HG03354 (cell line): ENCODE data around the gene SLC9B1.

Source experiments
- ATAC-seq: cut with Tn5 transposase; IDR thresholded peaks from one replicate; pipeline ENCODE4 v1.9.1; 2021; ENCODE audit warnings: mild to moderate bottlenecking; ENCODE audit not compliant: unreplicated experiment, poor library complexity, severe bottlenecking

SLC9B1 gene, protein sequence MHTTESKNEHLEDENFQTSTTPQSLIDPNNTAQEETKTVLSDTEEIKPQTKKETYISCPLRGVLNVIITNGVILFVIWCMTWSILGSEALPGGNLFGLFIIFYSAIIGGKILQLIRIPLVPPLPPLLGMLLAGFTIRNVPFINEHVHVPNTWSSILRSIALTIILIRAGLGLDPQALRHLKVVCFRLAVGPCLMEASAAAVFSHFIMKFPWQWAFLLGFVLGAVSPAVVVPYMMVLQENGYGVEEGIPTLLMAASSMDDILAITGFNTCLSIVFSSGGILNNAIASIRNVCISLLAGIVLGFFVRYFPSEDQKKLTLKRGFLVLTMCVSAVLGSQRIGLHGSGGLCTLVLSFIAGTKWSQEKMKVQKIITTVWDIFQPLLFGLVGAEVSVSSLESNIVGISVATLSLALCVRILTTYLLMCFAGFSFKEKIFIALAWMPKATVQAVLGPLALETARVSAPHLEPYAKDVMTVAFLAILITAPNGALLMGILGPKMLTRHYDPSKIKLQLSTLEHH

DNA sequence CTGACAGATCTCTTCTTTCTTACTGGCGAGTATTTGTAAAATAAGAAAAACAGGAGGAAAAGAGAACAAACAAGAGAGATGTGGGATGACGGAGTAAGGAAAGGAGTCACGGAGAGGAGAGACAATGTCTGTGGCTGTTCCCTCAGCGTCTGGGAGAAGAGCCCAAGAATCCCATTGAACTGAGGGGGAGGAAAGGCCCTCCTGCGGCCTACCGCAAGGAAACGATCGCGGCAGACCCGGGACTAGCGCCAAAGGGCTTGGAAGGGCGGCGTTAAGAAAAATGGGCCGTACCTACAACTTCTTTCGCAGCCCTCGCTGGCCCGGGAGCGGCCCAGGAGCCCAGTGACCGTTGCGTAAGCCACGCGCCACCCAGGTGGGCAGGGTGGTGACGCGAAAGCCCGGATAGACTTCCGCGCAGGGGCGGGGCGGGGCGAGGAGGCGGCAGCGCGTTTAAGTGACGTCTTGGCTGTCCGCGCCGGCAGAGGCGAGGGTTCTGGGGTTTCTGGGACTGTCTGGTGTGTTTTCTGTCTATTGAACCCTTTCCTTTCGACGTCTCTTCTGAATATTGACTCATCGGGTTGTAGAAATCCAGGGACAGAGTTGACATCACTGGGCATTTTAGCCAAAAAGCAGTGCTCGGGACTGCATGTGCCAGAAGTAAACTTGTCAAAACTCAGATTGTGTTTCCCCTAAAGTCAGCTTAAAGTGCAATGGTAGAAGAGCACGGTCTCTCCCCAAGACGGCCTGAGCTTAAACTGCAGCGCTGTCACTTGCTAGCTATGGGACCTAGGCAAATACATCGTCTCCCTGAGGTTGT is at the start of gene SLC9B1:
Gene SLC9B1 (minus strand): TSS at position 398 of the 817 bp plus-strand sequence. CDS start 27,994 bp downstream, outside the sequence.
- ATAC-seq: peak; percentile 99

DNA sequence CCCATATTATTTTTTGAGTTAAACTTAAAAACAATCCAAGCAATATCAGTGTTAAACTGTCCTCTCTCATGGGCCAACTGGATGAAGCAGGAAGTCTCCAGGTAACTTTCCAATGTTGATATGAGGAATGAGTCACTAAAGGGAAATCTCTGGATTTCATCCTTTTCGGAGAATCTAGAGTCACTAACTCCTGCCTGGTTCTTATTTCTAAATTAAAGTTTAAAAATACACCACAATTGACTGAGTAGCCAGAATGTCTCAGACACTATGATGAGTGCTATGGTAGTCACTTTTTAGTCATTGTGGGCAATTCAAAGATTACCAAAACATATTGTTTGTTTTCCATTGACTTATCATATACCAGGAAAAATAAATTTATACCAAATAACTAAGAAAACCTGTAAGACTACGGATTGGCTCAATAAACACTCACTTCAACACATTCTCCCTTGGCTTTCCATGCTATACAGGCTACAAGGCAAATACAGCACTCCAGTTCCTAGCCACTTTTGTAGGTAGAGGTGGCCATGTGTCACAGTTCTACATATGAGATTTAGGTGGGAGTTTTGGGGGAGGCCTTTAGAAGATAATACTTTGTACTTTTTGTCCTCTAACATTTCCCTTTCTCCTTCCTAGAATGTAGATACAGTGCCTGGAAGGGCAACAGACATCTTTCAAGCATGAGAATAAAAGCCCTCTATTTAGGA is 48.5 kb upstream of the SLC9B1 start:
- no peak for ATAC-seq

DNA sequence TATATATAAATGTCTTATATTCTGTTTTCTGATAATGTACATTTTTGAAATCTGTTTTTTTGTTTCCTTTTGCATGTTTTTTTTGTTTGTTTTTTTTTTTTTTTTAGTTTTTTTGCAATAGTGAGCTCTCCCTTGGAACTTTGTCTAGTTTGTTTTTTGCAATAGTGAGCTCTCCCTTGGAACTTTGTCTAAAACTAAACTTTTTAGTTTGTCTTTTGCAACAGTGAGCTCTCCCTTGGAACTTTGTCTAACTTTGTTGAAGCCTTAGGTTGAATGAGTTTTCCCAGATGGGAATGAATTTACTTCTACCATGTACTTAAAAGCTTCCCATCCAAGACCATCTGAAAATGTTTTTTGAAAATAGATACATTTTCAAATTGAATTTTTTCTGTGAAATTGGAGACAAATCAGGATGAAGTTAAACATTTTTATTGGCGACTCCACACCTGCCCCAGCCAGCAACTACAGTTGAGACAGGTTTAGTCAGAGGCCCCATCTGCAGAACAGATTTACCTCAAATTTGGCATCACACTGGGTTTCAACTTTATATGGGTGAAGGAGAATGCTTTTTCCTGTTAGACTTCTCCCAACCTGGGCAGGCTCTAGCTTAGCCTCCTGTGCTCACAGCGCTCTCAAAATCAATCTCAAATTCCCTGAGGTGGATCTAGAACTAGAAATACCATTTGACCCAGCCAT is 41.1 kb upstream of the SLC9B1 start:
- no peak for ATAC-seq

DNA sequence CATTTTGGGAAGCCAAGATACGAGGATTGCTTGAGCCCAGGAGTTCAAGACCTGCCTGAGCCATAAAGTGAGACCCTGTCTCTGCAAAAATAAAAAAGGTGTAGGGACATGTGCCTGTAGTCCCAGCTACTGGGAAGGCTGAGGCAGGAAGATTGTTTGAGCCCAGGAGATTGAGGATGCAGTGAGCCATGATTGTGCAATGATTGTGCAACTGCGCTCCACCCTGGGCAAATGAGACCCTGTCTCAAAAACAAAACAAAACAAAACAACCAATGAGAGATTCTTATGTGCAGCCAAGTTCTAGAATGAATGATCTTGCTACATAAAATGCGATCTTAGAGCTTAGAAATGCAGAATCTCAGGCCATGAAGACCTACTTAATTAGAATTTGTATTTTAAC is 34.5 kb upstream of the SLC9B1 start:
- no peak for ATAC-seq

DNA sequence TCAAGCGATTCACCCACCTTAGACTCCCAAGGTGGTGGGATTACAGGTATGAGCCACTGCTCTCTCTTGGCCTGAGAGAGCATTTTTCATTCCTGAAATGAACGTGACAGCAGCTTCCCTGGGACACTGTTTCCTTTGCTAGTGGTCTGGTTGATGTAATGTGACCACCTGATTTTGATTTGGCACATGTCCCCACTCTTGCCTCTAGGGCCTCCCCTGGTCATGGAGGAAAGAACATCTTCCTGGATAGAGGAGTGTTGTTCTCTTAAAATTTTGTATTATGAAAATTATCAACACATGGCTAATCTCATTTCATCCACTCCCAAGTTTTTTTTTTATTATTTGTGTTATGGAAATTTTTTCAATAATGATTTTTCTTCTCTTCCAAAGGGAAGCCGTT is 33.3 kb upstream of the SLC9B1 start:
- no peak for ATAC-seq

DNA sequence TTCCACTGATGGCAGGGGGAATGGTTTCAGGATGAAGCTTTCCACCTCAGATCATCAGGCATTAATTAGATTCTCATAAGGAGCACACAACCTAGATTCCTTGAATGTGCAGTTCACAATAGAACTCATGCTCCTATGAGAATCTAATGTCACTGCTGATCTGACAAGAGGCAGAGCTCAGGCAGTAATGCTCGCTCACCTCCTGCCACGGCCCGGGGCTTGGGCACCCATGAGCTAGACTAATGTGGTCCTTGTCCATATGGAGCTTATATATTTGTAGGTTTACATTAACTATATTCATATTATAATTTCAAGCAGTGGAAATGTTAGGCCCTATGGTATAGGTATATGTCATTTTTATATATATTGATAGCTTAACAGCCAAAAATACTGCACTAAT is 32.6 kb upstream of the SLC9B1 start:
- no peak for ATAC-seq

DNA sequence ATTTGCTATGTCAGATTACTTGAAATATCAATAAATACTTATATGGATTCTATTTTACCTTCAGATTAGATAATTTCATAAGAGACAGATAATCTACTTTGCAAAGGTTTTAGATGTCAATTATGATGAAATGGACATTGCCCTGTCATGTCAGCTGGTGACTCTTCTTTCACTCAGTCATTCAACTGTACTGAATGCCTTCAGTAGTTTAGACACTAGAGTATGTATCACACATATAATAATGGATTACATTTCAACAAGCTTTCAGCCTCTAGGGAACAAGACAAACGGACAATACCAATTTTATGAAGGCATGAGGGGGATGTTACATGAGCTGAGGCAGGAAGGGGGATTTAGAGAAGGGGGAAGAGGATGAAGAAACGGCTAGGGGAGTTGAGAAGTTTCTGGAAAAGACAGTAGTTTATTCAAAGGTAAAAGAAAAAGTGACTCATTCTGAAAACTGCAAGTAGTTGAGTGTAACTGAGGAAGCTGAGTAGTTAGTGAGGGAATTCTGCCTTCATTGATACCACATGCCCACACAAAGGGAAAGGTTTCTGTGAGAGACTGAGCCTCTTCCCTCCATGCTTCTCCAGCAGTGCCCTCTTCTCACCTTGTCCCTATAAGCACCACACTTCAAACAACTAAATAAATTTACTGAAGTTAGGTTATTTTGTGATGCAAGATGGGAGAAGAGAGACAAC is 31.4 kb upstream of the SLC9B1 start:
- ATAC-seq: no peak

DNA sequence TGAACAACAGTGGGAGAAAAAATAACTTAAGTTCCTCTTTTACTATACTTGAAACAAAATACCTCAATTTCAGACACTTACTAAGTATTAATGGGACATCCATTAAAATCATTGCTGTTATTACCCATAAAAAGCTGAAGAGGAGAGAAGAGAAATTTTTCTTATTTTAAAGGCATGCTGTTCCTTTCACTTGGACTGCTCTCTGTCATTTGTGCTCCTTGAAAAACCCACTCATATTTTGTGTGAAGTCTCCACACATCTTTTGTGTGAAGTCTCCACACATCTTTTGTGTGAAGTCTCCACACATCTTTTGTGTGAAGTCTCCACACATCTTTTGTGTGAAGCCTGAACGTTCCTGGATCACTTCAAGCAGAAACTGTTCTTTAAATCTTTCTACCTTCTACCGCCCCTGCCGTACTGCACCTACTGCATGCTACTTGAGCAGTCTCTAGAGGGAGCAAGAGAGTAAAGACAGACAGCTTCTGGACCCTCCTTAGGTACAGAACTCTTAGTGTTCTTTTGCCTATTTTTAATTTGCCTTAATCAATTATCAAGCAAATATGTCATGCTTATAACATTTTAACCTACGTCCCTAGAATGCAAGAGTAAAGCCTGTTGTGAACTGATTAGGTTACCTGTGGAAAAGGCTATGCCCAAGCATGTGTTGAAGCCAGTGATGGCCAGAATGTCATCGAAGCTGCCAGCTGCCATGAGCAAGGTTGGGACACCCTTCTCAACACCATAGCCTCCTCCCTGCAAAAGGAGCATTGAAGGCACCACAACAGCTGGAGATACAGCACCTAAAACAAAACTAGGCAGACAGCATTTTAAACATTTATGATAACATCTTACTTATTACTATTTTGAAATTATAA is 27.1 kb upstream of the SLC9B1 start:
- ATAC-seq: peak; percentile 96

DNA sequence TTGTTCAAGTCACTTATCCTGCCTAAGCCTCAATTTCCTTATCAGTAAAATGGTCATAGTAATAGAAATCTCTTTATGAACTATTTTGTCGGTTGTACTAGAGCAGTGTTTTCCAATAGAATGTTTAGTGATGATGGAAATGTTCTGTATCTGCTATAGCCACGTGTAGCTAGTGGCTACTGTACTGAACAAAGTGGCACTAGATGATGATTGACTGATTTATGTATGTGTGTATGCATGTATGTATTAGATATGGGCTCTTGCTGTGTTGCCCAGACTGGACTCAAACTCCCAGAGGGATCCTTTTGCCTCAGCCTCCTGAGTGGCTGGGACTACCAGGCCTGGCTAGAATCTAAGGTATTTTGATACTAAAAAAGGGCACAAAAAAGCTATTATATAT is 24.7 kb upstream of the SLC9B1 start:
- ATAC-seq: no peak

DNA sequence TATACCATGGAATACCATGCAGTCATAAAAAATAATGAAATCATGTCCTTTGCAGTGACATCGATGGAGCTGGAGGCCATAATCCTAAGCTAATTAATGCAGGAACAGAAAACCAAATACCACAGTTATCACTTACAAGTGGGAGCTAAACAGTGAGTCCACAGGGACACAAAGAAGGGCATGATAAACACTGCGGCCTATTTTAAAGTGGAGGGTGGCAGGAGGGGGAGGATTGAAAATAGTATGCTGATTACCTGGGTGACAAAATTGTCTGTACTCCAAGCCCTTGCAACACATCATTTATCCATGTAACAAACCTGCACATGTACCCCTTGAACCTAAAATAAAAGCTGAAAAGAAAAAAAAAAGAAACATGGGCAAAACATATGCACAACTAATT is 16.7 kb upstream of the SLC9B1 start:
- ATAC-seq: no peak

DNA sequence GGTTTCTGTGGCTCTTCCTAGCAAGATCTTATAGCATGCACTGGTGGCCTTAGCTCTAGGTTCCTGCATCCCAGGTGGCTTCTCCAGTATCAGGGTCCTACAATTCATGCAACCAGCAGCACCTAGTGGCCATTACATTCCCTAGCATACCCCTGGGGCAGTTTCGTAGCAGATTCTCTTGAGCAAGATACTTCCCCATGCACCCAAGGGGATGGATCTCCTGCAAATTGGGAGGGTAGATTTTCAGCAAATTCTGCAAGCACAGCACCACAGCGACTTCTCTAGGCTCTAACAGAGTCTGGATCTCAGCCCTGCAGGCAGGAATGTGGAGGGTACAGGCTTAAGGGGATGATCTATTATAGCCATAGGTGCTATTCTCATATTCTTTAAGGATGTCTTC is 13.1 kb upstream of the SLC9B1 start:
- ATAC-seq: peak; percentile 93

DNA sequence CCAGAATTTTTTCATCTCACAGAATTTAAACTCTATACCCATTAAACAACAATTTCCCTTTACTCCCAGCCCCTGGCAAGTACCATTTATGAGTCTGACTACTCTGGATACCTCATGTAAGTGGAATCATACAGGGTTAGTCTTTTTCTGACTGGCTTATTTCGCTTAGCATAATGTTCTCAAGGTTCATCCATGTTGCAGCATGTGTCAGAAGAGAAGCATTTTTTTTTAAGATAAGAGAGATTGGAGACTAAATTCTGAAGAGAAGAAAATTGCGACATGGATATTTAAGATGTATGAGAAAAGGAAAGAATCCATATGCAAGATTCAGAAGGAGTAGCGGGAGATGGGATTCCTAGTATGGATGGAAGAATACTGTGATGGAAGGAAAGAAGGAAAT is 11.3 kb upstream of the SLC9B1 start:
- ATAC-seq: no peak

DNA sequence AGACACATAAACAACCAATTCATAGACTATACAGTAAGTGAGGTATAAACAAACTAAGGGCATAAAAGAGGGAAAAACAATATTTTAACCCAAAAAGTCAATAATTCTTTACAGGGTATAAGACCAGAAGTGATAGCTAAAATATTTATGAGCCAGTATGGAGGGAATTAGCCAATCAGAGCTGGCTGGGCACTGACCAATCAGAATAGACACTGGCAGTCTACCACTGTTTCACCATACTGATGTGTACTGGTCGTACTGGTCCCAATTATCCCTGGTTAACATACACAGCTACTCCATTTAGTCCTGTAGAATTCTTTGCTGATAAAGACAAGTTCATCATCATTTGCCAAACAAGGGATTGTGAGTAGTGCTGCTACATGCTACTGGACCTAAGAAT is 9.8 kb upstream of the SLC9B1 start:
- no peak for ATAC-seq

DNA sequence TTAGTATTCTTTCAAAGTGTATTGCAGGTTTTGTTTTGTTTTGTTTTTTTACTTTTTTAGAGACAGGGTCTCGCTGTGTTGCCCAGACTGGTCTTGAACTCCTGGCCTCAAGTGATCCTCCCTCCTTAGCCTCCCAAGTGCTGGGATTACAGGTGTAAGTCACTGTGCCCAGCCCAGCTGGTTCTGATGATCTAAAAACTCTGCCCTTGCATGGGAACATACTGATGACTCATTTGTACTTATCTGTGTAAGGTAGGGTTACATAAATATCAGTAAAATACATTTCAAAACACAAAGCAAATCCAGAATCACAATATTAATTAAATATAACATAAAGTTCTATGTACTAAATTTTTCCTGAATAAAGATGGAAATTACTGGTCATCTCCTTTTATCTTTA is 7.4 kb upstream of the SLC9B1 start:
- ATAC-seq: no peak

DNA sequence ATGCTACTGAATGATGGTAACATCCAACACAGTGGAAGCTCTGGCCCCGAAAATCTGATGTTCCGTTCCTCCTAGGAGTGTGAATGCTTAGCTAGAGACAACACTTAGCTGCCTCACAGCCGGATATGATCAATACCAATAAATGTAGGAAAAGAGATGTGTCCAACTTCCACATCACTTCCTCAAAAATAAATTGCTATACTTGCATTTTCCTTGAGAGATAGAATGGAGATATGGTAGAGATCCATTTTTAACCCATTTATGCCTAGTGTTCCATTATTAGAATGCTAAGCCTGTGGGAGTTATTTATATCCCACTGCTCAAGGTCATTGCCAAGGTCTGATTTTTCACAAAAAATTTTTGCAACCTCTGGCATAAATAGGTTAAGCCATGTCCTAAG is 5.5 kb upstream of the SLC9B1 start:
- ATAC-seq: no peak

DNA sequence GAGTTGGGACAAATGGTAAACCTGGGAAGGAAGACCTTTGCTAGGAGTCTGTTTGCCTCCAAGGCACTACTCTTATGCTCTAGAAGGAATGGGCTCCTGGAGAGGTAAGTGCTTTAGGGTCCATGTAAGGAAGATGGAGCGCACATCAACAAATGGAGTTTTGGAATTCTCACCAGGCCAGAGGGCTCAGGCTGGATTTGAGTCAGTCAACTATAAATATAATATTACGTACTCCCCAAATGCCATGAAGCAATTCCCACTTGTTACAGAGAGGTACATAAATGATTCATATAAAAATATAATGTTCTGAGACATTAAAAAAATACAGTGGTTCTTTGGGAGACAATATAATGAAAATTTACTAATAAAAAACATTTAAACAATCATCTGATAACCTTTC is 1.6 kb upstream of the SLC9B1 start:
- no peak for ATAC-seq

DNA sequence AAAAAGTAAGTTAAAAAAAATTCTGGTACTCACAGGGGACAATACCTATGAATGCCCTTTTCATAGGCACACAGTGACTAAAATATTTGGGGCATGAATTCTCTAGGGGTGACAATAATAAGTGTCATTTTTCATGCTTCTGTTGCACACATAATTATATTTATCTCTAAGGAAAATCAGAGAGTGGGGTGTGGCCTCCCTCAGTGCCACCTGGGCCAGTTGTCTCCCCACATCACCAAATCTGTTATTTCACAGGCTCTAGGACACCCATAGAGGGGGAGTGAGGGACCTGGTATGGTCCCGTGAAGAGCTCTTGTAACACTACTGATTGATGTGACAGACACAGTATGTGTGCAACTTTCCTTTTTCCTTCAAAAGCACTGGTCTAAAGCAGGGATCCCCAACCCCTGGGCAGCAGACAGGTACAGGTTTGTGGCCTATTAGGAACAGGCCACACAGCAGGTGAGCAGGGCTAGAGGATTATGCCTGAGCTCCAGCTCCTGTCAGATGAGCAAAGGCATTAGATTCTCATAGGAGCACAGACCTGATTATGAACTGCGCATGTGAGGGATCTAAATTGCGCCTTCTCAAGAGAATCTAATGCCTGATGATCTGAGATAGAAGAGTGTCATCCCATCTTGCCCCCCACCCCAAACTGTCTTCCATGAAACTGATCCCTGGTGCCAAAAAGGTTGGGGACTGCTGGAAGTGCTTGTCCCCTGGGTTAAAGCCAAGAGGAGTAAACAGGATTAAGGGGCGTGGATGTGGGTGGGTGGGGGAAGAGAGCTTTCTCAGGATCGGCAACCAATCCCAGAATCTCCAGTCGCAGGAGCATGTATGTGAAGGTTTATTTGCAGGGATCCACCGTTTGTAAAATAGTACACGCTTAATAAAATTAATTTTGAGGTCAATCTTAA is 856 bp downstream of the SLC9B1 start:
- ATAC-seq: no peak
